Hippocampal formation (tissue), 2 donors: ENCODE measurements around the gene ABHD8.

Experiments
- DNase-seq, 2 donors: peaks; one replicate each; lab custom pipeline; 2025; lab: John Stamatoyannopoulos, UW

The ABHD8 gene

DNA sequence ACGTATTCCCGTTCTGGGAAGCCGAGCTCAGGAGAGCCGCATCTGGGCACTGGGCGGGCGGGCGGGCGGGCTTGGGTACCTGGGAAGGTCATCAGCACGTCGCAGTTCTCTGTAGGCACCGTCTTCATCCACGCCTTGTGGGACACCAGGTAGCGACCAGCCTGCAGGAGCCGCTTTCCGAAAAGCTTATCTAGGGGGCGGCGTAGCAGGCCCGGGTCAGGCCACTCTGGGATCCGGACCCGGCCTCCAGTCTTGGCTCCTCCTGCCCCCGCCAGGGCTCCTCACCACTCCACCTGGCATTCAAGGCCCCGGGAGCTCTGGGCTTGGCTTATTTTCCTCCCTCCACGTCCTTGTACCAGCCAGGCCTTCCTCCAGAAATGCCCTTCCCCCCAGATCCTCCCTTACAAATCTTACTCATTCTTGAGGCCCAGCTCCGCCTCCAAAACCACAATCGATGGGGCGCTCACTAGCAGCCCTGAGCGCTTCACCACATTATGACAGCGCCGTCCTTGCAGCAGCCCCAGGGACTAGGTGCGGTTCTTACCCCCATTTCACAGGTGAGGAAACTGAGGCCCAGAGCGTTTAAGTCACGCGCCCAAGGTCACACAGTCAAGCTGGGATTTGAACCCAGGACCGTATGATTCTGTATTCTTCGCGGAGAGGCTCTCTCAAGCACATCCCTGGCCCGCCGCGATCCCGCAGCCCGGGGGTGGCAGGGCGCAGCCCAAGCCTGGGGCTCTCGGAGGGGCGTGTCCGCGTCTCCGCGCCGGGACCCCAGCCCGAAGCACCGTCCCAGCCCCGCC lies 30.6 kb upstream of the ABHD8 start:
- DNase-seq: no peak

DNA sequence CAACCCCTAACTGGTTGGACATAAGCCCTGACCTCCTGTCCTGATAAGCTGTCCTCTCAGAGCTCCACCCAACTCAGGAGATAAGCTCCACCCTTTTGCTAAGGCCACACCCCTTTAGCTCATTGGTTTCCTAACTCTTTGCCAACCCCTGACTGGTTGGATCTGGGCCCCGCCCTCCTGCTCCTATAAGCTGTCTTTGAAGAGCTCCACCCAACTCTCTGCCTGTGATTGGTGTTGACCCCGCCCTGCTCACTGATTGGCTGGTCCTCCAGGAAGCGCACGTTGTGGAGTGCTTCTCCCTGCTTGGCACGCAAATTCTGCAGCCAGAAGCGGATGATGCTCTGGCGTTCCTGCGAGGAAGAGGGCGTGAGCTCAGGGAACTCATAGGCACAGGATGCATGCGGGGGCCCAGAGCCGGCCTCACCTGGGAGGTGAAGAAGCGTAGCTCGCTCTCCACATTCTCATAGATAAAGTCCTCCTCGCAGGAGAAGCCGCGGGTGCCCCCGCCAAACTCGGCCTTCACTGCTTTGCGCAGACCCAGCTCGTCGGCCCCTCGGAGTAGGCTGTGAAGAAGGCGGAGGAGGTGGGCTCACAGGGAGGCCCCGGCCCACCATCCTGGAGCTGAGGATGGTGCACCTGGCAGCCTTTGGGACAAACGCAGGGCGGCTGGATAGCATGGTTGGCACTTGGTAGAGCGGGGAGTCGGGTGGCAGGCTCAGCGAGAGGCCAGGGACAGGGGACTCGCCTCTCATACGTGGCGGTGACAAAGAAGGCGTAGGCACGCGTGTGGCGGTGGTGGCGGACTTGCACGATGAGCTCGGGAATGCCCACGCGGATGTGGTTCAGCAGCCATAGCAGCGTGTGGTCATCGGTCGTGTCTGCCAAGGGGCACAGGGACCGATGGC lies 29.7 kb upstream of the ABHD8 start:
- peak in 1 of 2 donors; percentile 13 for DNase-seq

DNA sequence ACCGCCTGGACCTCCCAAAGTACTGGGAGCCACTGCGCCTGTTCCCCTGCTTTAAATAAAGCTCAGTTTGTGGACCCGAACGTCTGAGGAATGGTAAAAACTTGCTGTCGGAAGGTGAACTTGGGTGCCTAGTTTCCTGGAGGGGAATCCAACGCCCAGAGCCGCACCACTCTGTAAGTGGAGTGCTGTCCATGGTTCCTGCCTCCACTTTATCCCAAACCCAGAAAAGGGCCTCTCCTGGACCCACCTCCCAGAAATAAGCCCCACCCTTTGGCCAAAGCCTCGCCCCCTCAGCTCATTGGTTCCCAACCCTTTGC lies 29.1 kb upstream of the ABHD8 start:
- no peak for DNase-seq

DNA sequence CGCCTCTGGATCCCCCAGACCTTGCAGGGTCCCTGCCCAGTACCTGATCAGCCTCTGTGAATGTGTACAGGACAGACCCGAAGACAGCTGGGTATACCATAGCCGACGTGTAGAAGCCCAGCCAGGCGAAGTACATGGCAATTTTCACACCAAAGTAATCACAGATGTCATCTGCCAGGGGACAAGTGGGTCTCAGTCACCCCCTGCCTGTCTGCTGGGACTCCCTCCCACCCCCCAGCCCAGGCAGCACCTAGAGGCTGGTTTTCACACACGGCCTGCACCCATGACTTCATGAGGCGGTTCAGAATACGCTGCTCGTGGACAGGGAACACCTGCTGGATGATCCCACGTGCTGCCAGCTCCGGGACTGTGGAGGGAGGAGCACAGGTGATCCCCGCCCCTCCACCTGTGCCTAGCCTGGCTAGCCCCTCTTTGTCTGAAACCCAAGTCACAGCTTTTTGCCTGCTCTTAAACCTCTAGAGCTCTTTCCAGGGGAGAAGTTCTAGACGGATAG lies 27.9 kb upstream of the ABHD8 start:
- no peak for DNase-seq

DNA sequence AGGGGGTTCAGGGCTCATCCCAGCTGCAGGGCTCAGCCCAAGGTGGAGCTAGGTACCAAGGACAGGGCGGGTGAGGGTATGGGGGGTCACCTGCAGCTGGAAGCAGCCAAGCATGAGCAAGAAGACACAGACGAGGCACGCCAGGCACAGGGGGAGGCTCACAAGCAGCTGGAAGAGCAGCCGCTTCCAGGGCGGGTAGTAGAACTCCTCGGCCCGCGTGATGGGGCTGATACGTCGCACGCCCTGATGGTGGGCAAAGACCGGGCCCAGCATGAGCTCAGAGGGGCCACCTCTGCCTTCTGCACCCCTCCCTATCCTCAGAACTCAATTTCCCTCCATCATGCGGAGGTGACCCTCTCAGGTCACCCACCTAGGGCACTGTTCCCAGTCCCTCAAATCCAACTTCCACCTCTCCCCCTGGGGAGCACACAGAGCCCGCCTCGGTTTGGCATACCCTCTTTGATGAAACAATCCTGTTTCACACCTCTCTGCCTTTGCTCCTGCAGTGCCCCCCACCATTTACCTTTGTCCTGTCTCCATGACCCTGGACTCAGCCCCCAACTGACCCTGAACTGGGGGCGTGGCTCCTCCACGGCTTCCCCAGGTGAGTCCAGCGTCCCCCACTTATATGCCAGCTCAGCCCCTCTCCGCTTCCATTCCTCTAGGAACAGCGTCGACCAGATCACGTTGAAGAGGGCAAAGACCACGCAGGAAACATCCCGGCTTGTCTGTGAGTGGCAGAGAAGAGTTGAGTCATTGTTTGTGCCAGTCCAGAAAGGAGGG lies 27.2 kb upstream of the ABHD8 start:
- DNase-seq: no peak

DNA sequence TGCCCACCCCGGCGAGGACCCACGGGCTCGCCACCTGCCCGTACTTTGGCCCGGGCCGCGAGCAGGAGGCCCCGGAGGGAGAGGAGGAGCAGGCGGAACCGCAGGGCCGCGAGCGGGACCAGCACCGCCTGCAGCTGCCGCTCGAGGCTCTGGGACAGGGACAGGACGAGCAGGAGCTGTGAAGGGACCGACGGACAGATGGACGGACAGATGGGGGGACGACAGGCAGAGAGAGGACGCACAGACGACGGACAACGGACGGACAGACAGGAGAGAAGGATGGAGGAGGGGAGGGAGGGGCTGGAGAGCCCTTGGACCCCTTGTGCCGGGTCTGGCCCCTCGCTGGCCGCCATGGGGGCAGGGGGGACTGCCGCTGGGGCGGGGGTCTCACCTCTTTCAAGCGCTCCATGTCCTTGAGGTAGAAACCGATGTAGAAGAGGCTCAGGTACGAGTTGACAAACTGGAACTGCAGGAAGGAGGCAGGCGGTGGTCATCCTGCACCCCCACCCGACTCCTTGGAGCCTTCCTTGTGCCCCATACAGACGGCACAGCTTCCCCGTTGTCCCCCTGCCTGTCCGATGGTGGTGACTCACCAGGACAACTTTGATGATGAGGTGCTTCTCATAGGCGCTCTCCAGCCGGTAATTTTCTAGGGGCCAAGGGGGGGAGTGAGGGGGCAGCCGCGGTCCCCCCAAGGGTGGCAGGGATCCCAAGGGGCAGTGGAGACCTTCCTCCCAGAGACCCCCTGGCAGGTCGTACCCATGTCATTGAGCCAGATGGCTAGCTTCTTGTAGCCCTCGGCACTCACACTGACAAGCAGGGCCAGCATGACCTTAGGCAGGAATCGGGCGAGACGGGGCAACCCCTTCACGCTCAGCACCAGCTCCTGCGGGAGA lies 26.4 kb upstream of the ABHD8 start:
- no peak for DNase-seq

DNA sequence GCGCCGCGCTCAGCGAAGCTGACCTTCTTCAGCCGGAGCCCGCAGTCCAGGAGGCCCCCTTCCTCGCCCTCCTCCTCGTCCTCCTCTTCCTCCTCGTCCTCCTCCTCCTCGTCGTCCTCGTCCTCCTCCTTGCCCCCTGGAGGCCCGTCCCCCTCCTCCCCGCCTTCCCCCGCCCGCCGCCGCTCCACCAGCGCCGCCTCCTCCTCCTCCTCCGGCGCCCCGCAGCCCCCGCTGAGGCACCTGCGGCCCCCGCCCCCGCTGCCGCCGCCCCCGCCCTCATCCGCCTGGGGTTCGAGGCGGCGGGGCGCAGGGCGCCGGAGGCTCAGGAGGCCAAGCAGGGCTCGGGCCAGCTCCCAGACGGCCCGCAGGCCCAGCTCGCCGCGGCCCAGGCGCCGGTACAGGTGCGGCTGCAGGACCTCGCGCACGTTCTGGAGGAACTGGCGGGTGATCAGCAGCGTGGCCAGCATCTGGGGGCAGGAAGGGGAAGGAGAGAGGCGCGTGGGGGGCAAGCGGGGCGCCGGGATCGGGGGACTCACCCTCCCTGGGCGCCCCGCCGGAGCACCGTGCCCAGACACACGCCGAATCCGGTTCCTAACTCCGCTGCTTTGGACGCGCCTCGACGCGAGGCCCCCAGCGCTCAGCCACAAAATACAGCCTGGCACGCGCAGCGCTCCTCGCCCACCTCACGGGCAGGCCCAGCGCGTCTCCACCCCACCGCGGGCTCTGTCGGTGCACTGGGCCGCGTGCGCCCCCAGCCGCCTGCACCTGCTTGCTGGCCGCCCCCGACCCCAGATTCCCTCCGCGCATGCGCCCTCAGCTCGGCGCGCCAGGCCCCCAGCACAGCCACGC lies 25.5 kb upstream of the ABHD8 start:
- DNase-seq: no peak

DNA sequence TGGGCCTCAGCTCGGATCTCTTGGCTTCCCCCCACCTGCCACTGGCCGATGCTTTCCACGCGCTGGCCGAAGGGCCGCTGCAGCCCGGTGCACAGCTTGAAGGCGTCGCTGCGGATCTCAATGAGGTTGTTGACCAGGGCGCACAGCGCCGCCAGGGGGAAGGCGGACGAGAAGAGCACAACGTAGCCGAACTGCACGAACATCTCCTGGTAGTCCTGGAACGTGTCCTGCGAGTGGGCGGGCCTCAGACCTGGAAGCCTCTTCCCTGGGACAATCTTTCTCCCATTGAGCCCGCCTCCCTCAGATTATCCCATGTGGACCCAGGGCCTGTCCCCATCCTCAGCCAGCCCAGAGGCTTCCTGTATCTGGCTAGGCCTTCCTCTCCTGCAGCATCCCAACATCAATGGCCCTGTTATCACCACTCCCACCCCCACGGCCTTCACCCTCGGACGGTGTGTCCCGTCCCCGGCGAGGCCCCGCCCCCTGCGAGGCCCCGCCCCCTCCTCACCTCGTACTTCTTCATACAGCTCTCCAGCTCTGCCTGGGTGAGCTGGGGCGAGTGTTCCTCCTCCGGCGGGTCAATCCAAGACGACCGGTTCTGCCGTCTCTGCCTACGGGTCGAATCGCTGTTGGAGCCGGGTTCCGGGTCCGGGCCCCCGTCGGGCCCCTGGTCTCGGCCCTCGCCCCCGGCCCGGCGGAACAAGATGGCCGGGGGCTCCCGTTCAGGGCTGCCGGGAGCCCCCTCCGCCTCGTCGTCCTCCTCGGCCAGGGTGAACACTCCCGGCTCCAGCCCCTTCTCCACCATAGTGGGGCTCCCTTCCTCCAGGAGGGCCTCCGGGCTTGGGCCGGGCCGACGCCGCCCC lies 24.7 kb upstream of the ABHD8 start:
- no peak for DNase-seq

DNA sequence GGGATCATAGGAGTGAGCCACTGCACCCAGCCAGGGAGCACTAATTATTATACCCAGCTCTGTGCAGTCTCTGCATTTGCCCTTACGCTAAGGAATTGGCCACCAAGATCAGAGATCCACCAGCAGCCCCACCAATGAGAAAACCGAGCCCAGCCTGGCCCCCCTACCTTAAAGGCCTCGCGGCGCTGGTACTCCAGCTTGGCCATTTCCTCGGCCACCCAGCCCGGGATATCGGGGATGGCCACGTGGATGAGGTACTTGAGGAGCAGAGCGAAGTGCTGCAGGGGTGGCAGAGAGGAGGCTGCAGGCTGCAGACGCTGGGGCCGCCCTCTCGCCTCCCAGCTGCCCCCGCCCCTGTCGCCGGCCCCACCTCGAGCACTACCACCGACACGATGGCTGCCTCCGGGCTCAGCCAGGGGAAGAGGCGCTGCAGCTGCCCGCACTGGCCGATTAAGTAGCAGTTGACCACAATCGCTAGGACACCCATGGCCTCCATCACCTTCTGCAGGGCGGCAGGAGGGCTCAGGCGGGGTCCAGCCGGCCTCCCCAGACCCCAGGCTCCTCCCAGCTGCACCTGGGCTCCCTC lies 23.9 kb upstream of the ABHD8 start:
- no peak for DNase-seq

DNA sequence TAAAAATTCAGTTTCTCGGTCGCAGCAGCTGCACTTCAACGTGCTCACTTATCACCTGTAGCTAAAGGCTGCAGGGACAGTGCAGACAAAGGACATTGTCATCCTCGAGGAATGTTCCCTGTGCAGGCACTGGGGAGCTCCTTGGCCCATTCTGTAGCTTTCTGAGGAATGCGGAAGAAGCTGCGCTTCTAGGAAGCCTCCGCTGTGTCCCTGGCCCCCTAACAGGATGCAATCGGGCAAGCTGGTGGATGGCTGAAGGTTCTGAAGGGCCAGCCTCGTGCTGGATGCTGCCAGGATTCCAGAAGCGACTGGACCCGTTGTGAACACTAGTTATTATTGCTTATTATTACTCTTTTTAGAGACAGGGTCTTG lies 23.4 kb upstream of the ABHD8 start:
- no peak for DNase-seq

DNA sequence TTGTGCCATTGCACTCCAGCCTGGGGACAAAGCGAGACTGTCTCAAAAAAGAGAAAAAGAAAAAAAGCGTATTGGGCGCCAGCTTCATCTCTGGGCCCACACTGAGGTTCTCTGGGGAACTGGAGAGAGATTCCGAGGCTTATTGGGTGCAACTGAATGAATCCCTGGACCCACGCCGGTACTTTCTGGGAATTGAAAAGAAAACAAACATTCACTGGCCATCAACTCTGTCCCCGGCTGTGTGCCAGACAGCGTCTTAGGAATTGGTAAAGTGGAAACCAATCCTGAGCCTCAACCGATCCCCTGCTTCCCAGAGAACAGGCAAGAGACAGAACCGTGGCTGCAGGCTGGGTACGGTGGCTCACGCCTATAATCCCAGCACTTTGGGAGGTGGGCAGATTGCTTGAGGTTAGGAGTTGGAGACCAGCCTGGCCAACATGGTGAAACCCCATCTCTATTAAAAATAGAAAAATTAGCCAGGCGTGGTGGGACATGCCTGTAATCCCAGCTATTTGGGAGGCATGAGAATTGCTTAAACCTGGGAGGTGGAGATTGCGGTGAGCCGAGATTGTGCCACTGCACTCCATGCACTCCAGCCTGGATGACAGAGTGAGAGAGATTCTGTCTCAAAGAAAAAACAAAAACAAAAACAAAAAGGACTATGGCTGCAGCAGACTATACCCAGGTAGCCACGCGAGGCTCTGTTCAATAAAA lies 22.8 kb upstream of the ABHD8 start:
- peak; percentile 43 to 53 for DNase-seq

DNA sequence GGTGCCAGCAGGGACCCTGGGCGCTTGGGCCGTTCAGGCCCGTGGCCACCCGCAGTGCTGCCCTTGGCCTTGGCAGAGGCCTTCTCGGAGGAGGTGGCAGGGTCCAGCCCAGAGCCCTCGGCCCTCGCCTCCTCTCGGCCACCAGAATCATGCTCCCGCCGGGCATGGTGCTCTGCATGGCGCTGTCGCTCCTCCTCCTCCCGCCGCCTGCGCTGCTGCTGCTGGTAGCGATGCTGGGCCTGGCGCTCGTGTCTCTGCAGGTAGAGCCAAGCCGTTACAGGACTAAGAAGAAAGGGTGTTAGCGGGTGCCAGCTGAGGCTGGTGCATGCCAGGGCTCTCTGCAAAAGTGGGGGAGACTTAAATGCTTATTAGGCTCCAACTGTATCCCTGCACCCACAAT lies 21.9 kb upstream of the ABHD8 start:
- no peak for DNase-seq

DNA sequence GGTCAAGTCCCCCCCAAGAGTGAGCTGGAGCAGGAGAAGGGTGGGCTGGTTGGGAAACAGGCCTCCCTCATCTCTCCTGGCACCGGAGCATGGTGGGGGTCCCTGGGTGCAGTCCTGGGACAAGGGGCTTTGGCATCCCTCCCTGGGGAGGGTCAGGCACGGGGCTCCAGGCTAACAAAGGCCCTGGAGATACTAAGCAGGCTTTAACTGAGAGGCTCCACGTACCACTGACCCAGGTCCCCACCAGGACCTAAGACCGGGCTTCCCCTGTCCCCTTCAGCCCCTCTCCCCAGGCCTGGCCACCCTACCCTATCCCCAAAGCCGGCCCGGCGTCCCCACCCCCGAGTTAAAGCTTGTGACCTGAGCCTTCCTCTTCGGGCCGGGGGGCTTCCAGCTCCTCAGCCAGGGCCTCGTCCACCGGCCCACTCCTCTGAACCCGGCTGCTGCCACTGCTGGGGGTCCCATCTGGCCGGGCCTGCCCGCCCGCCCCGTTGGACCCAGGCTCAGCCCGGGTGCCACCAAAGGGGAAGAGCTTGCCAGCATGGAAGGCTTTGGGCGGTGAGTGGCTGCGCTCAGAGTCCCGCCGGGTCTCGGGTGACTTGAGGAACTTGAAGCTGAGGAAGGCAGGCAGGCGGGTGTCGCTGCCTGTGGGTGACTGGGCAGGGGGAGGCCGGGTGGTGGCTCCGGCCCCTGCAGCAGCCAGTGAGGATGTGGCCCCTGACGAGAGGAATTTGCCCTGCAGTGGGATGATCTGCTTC lies 21.3 kb upstream of the ABHD8 start:
- no peak for DNase-seq

DNA sequence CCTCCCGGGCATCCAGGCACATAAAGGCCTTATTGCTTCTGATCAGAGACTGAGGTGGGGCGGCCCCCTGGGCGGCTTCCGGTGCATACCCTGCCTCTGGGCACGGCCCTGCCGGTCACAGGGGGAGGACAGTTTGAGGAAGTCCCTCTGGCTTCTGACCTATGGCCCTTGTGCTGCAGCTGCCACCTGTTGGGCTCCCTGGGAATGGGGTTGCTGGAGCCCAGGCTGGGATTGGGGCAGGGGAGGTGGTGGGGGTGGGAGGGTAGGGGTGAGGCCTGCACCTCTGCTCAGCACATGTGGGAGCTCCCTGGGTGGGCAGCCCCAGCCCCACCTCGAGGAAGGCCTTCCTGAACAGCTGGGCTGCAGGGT lies 20.7 kb upstream of the ABHD8 start:
- no peak for DNase-seq

DNA sequence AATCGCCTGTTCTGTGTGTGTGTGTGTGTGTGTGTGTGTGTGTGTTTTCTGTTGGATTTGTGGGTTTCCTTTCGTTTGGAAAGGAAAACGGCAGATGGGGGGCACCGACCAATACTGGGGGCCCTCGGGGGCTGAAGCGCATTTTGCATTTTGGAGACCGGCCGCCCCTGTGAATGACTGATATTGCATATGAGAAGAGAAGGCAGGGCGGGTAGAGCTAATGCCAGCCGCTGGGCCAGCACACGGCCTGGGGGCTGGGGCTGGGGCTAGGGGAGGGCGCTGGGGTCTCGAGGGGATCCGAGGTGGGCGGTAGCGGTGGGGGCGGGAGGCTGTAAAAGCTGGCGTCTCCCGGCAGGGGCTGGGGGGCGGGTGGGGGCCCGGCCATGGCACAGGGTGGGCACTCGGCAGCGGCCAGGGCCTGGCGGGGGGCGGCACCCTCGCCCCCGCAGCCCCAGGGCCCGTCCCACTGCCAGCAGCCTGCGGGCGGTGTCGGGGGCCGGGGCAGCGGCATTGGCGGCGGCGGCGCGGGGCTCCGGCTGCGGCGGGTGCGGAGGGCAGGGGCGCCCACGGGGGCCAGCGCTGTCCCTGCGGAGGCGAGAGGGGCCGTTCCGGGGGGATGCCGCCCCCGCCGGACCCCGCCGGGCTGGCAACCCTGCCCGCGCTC lies 20.2 kb upstream of the ABHD8 start:
- DNase-seq: no peak

DNA sequence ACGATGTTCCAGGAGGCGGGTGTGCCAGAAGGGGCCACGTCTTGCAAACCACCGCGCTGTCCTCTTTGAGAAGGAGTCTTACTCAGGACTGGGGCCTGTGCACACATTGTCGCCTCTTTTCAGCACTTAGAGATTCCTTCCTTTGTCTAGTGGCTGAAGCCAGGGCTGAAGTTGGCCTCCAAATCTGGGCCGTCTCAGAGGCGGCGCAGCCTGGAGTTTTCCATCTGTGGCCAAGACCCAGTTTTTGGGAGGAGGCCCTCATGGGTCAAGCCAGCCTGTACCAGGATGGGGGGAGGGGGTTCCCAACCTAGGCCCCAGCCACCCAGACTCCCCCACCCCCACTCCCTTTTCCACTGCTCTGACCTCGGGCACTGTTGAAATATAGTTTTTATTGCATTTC lies 19.6 kb upstream of the ABHD8 start:
- no peak for DNase-seq
